ENCODE results near the gene POMC.

GRCh38 chr2:25146896-25147295 lies 21.5 kb downstream of the POMC start:
- TF ChIP-seq ZNF235 (CRISPR knock-in tag; IDR thresholded peaks at IDR 0.05; ENCODE audit: borderline replicate concordance) (no peak), ZNF513 (CRISPR knock-in tag; conservative IDR thresholded peaks at IDR 0.05) (no peak), PRDM15 (CRISPR knock-in tag; IDR thresholded peaks at IDR 0.05) (no peak), SRSF9 (IDR thresholded peaks at IDR 0.05; ENCODE audit: borderline replicate concordance, insufficient read depth, low read depth, low read length, poor library complexity, severe bottlenecking) (no peak), CTCF (CRISPR knock-in tag; IDR thresholded peaks at IDR 0.05) (no peak), CBX5 (CRISPR knock-in tag; IDR thresholded peaks at IDR 0.05; ENCODE audit: borderline replicate concordance) (no peak)

Data from HepG2 (cell line).